Upper lobe of right lung (tissue), 1 donor: Measurements from ENCODE around the gene ZNF658. TPM values are rescaled to one million over a fixed set of nuclear protein-coding genes. Genes with fewer than 3 reads are reported as not detected.
"Not testable (repeated sequence)": the region's sequence is repeated elsewhere in the genome, so short reads cannot be mapped to it uniquely, and the experiment has no call there.

Source experiments
- ATAC-seq: fragments of 200-7000 bp; cut with Tn5 transposase; one replicate; pipeline ENCODE4 v1.9.1; 2020; ENCODE audit warnings: mild to moderate bottlenecking, moderate library complexity
- DNase-seq: peaks from one replicate; pipeline ENCODE4 v3.0.0-alpha.2; 2020
- H3K27ac ChIP-seq: fragments of 200-600 bp; one replicate; pipeline ENCODE4 v1.8.0; 2022
- H3K27me3 ChIP-seq: fragments of 200-600 bp; one replicate; pipeline ENCODE4 v1.8.0; 2022; ENCODE audit warnings: mild to moderate bottlenecking
- H3K36me3 ChIP-seq: fragments of 200-600 bp; one replicate; pipeline ENCODE4 v1.8.0; 2022
- H3K4me1 ChIP-seq: fragments of 200-600 bp; one replicate; pipeline ENCODE4 v1.8.0; 2022
- H3K4me3 ChIP-seq: fragments of 200-600 bp; one replicate; pipeline ENCODE4 v1.8.0; 2022; ENCODE audit warnings: mild to moderate bottlenecking
- H3K9me3 ChIP-seq: fragments of 200-600 bp; one replicate; pipeline ENCODE4 v1.8.0; 2022
- intact Hi-C: fragments of 100-400 bp; cut with DNase I; formaldehyde crosslinking; loops from one replicate; pipeline ENCODE4 v1.11.0; 2022
- long read RNA-seq: library from polyadenylated mRNA; unstranded; transcript quantifications from one replicate; pipeline ENCODE4 v2.0.0, GENCODE V29; 2021
- total RNA-seq: library from RNA; stranded (reverse); fragmentation: NEBNext Ultra II Directional; extraction: Animal tissue kit (Norgen Biotek cat#: 25700); gene quantifications from one replicate; pipeline ENCODE4 v1.2.1, GENCODE V29; 2021
- donor health status: DM: no; HTN: yes; CAD: no; lungs with severe emphysema.

The ZNF658 gene
- total RNA-seq, result 5.8 TPM
- long read RNA-seq, full-length matches to known transcripts, result 1 of 1 reads
- long read RNA-seq, partial matches to known transcripts, result 0 of 1 reads
- long read RNA-seq, other reads (novel, unspliced or antisense), result 0 of 1 reads

GRCh38 chr9:66900490-66901131, at the start of gene ZNF658:
ZNF658 (plus strand) TSS chr9:66900725; CDS start chr9:66903562, 2,837 bp downstream.
- ATAC-seq, result peak; percentile 100
- H3K27me3 ChIP-seq, H3K36me3 ChIP-seq, H3K9me3 ChIP-seq, H3K4me1 ChIP-seq, intact Hi-C loops: not testable (repeated sequence)
- DNase-seq, result peak; percentile 92
- Histone ChIP-seq H3K27ac (peak within 1 kb of the TSS; percentile 70), H3K4me3 (peak within 1 kb of the TSS; percentile 60)

DNA sequence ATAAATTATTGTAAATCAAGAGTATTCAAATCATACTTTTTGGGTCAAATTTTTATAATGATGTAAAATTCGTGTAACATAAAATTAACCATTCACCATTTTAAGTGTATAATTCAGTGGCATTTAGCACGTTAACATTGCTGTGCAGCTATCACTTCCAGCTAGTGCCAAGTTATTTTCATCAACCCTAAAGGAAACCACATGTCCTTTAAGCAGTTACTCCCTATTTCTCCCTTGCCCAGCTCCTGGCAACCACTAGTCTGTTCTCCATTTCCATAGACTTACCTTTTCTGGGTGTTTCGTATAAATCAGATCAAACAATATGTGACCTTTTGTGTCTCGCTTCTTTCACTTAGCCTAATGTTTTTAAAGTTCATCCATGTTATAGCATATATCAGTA, 38.8 kb upstream of the ZNF658 start:
- ATAC-seq, DNase-seq, intact Hi-C loops, H3K36me3 ChIP-seq, H3K9me3 ChIP-seq, H3K27me3 ChIP-seq, H3K4me3 ChIP-seq, H3K4me1 ChIP-seq, H3K27ac ChIP-seq: not testable (repeated sequence)

GRCh38 chr9:66868660-66869059, 31.9 kb upstream of the ZNF658 start:
- H3K4me3 ChIP-seq, DNase-seq, H3K9me3 ChIP-seq, intact Hi-C loops, H3K36me3 ChIP-seq, H3K27ac ChIP-seq, ATAC-seq, H3K4me1 ChIP-seq, H3K27me3 ChIP-seq: not testable (repeated sequence)

GRCh38 chr9:66880605-66881004, 19.9 kb upstream of the ZNF658 start:
- H3K27ac ChIP-seq, H3K4me3 ChIP-seq, ATAC-seq, DNase-seq, intact Hi-C loops, H3K9me3 ChIP-seq, H3K4me1 ChIP-seq, H3K36me3 ChIP-seq, H3K27me3 ChIP-seq: not testable (repeated sequence)

GRCh38 chr9:66881847-66882246, 18.7 kb upstream of the ZNF658 start:
- H3K36me3 ChIP-seq, DNase-seq, H3K4me1 ChIP-seq, H3K9me3 ChIP-seq, intact Hi-C loops, H3K27me3 ChIP-seq, ATAC-seq, H3K27ac ChIP-seq, H3K4me3 ChIP-seq: not testable (repeated sequence)

DNA sequence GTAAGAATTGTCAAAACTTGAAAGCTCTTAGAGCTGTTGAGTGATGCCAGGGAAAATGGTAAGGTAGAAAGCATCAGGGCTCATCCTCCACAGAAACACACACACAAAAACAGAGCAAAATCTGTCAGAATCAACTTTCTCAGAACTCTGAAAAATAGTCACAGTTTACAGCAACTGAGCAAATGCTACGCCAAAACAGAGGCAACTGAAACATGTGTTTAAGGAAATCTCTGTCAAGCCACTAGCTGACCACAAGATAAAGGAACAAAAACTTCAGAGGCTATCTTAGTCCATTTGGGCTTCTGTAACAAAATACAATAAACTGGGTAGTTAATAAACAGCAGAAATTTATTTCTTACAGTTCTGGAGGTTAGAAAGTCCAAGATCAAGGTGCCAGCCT, 10.2 kb upstream of the ZNF658 start:
- H3K4me1 ChIP-seq, DNase-seq, H3K4me3 ChIP-seq, H3K36me3 ChIP-seq, H3K27me3 ChIP-seq, H3K27ac ChIP-seq, H3K9me3 ChIP-seq, intact Hi-C loops, ATAC-seq: not testable (repeated sequence)

DNA sequence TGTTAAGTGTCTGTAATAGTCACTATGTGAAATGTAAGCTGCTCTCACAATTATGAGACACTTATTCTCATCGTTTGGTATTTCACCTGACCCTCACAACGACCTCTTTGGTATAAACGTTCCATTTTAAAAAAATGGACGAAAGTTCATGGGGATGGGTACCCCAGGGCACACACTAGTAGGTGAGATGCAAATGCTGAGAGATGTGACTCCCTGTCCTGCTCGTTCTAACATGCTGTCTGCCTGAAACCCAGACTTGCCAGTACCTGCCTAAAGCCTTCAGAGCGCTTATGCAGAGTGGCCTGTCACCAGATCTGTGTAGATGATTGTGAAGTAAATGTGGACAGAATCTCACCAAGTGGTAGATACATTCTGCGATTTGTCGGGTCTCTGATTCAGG, 616 bp downstream of the ZNF658 start:
- peak; percentile 16 for ATAC-seq
- Histone ChIP-seq H3K4me3 (peak overlapping the region; percentile 60), H3K27ac (peak overlapping the region; percentile 70)
- H3K9me3 ChIP-seq, H3K27me3 ChIP-seq, H3K4me1 ChIP-seq, H3K36me3 ChIP-seq, DNase-seq, intact Hi-C loops: not testable (repeated sequence)

GRCh38 chr9:66909560-66909959, 9.0 kb downstream of the ZNF658 start:
- H3K36me3 ChIP-seq, H3K9me3 ChIP-seq, H3K27me3 ChIP-seq, intact Hi-C loops, ATAC-seq, H3K4me1 ChIP-seq, DNase-seq, H3K4me3 ChIP-seq, H3K27ac ChIP-seq: not testable (repeated sequence)

GRCh38 chr9:66920072-66920471, 19.5 kb downstream of the ZNF658 start:
- H3K4me1 ChIP-seq, intact Hi-C loops, H3K27me3 ChIP-seq: not testable (repeated sequence)

DNA sequence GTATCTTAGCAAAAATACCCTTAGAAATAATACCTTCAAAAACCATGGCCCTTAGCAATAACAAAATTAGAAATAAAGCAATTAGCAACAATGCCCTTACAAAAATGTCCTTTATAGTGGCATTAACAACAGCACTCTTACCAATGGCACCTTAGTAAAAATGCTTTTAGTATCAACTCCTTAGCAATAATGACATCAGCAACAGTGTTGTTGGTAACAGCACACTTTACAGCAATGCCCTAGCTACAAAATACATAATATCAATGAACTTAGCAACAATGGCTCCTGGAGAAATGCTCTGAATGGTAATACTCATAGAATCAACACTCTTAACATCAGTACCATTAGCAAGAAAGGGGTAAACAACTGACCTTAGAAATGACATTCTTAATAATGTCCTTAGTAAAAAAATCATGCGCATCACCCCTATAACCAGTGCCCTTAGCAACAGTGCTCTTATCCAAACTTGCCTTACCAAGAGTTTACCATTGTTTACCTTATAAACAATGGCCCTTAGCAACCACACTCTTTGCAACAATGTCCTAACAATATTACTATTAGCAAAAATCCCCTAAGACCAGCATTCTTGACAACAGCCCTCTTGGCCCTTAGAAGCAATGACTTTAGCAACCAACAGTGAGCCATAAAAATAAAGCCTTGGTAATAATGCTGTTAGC, 35.8 kb downstream of the ZNF658 start:
- H3K27me3 ChIP-seq, H3K4me1 ChIP-seq, DNase-seq, H3K4me3 ChIP-seq, intact Hi-C loops, H3K9me3 ChIP-seq, H3K27ac ChIP-seq, ATAC-seq, H3K36me3 ChIP-seq: not testable (repeated sequence)

More at GRCh38 chr9:66920072-66920471, 19.5 kb downstream of the ZNF658 start:
- DNase-seq, H3K4me3 ChIP-seq, H3K36me3 ChIP-seq, ATAC-seq, H3K9me3 ChIP-seq, H3K27ac ChIP-seq: not testable (repeated sequence)

- H3K27ac ChIP-seq, H3K4me3 ChIP-seq, H3K4me1 ChIP-seq, DNase-seq, H3K36me3 ChIP-seq, ATAC-seq, H3K27me3 ChIP-seq, intact Hi-C loops, H3K9me3 ChIP-seq: not testable (repeated sequence)
These were observed 37.1 kb downstream of the ZNF658 start for GRCh38 chr9:66937662-66938061.

- DNase-seq, ATAC-seq, H3K36me3 ChIP-seq, H3K27me3 ChIP-seq, H3K9me3 ChIP-seq, H3K4me3 ChIP-seq, H3K4me1 ChIP-seq, intact Hi-C loops, H3K27ac ChIP-seq: not testable (repeated sequence)
These were observed 37.8 kb downstream of the ZNF658 start for GRCh38 chr9:66938322-66938721.

DNA sequence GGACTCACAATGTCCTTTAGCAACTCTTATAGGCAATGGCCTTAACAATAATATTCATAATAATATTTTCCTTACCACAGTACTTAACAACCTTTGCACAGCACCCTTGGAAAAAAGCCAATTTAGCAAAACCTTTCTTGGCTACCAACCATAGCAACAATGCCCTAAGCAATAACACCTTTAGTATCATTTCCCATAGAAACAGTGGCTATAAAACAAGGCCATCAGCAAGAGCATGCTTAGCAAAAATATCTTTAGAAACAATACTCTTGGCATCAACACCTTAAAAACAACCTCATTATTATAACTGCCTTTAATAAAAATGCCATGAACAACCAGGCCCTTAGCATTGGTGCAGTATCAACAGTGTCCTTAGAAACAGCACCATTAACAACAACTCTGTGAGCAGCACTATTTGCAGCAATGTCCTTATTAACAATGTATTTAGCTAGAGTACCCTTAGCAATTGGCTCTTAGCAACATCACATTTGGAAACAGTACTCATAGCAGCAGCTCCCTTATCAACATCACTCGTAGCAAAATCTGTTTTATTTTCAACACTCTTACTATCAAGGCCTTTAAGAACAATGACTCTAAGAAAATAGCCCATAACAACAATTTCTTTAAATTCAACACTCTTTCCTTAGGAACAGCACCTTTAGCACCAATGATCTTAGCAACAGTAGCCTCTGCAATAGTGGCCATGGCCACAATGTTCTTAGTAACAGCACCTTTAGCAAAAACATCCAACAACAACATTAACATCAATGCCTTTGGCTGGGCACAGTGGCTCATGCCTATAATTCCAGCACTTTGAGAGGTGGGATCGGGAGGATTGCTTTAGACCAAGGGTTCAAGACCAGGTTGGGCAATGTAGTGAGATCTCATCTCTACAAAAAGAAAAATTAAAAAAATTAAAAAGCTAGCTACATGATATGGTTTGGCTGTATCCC, 39.6 kb downstream of the ZNF658 start:
- H3K9me3 ChIP-seq, H3K36me3 ChIP-seq, ATAC-seq, intact Hi-C loops, H3K27me3 ChIP-seq, H3K4me1 ChIP-seq, H3K27ac ChIP-seq, H3K4me3 ChIP-seq, DNase-seq: not testable (repeated sequence)
